Lower leg skin (tissue), 4 donors: ENCODE measurements around the gene GORASP1. TPM values are rescaled to one million over a fixed set of nuclear protein-coding genes. Genes with fewer than 3 reads are reported as not detected.
A peak's percentile ranks its signal among the peaks of the same experiment; 100 is the strongest.

Source experiments
- DNase-seq, 2 donors: peaks; one replicate each; pipeline ENCODE4 v3.0.0-alpha.2; 2019; ENCODE audit warnings: low spot score in 2 of 2
- H3K4me3 ChIP-seq: fragments of 200-600 bp; sonication (generic); 2 replicates; pipeline ENCODE4 v1.5.1; 2017; ENCODE audit warnings: mild to moderate bottlenecking, low read depth; ENCODE audit not compliant: poor library complexity, severe bottlenecking
- POLR2A ChIP-seq, 2 donors: fragments of 450-650 bp; IDR thresholded peaks; one replicate each; pipeline ENCODE4 v1.6.1; 2016 to 2017; ENCODE audit warnings: antibody characterized with exemption in 2 of 2, mild to moderate bottlenecking in 1 of 2, moderate library complexity in 1 of 2
- WGBS, 2 donors: methylation state at CpG; one replicate each; pipeline ENCODE4 v1.1.5; 2018; 5-methylcytosine and 5-hydroxymethylcytosine counted together
- intact Hi-C: fragments of 100-400 bp; cut with DNase I; formaldehyde crosslinking; loops from one replicate; pipeline ENCODE4 v1.15.0; 2023; ENCODE audit warnings: low total_unique reads
- total RNA-seq, 4 donors: library from RNA; depleted of rRNA; stranded (reverse); fragments of >200 nt; gene quantifications; one replicate each; pipeline ENCODE4 v1.1.0, GENCODE V29; 2016
- TF ChIP-seq, protein P1 (sequence below), 3 donors: fragments of 450-650 bp; IDR thresholded peaks; one replicate each; pipeline ENCODE4 v1.5.1; 2016; ENCODE audit warnings: antibody characterized with exemption in 3 of 3, mild to moderate bottlenecking in 3 of 3, moderate library complexity in 2 of 3

GORASP1 gene
- total RNA-seq, 4 donors from 2014 or later = 40.1 to 87.4 (median 56.4) TPM

DNA sequence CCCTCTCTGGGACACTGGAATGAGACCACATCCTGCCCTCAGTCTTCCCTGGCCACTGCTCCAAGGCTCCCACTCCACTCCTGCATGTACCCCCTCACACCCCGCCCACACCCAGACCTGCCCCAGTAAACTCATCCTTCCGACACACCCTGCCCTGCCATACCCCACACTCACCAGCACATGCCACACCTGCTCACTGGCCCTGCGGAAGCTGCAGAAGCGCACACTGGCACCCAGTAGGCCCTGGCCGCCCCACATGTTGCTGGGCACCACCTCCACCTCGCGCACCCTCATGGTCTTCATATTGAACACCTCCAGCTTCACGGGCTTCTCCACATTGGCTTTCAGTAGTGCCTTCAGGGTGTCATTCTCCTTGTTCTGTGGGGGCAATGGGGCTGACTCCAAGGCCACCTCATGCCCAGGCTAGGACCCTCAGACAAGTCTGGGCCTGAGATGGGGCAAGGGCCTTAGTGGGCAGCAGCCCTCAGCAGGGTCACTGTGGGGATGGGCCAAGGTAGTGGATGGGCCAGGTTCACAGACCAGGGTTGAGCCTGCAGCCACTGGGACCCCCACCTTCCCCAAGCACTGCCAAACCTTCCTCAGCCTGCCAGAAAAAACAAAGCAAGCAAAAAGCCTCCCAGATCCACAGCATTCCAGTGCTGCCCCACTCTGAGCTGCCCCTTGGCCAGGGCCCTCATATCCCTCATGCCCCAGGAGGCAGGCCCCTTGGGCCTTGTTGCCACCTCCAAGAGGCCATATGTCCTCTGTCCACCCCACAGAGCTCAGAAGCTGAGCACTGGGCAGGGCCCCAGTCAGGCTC lies 4.7 kb downstream of the GORASP1 start:
- no peak for TF ChIP-seq POLR2A (IDR thresholded peaks at IDR 0.05)
- TF ChIP-seq, protein P1, sequence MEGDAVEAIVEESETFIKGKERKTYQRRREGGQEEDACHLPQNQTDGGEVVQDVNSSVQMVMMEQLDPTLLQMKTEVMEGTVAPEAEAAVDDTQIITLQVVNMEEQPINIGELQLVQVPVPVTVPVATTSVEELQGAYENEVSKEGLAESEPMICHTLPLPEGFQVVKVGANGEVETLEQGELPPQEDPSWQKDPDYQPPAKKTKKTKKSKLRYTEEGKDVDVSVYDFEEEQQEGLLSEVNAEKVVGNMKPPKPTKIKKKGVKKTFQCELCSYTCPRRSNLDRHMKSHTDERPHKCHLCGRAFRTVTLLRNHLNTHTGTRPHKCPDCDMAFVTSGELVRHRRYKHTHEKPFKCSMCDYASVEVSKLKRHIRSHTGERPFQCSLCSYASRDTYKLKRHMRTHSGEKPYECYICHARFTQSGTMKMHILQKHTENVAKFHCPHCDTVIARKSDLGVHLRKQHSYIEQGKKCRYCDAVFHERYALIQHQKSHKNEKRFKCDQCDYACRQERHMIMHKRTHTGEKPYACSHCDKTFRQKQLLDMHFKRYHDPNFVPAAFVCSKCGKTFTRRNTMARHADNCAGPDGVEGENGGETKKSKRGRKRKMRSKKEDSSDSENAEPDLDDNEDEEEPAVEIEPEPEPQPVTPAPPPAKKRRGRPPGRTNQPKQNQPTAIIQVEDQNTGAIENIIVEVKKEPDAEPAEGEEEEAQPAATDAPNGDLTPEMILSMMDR (IDR thresholded peaks at IDR 0.05) = no peak
- DNase-seq = peak in 1 of 2 donors; percentile 77
- no peak overlapping the region for H3K4me3 ChIP-seq
- intact Hi-C loops = no loop called here
- 91 to 97% methylated on average over 8 of the region's 8 CpGs for WGBS, 2 donors

DNA sequence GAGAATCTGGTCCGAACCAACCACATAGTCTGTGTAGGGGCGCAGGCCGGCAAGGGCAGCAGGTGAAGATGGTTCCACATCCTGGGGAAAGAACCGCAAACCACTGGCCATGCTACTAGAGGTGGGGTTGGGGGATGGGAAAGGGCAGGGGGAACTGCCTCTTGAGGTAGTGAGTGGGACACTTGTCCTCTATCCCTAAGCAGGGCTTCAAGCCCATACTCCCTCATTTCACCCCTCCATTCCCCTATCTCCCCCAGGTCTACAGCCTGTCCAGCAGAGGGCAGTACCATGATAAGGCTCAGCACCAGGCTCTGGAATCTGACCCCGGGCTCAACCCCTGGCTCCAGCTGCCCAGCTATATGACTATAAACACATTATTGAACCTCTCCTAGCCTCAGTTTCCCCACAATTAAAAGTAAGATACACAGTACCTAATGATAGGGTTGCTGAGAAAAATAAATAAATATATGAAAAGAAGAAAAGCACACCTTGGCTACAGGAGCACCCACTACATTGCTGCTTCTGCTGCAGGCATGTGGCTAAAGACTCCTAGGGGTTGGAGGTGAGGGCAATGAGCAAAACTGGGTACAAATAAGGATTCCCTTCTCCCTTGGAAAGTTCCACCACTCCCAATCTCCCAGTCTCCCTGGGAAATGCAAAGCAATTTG lies 6.3 kb downstream of the GORASP1 start:
- intact Hi-C loops = no loop called here
- DNase-seq = peak in 1 of 2 donors; percentile 69
- 80 to 85% methylated on average over 5 of the region's 5 CpGs for WGBS, 2 donors
- H3K4me3 ChIP-seq = no peak overlapping the region
- no peak for TF ChIP-seq POLR2A (IDR thresholded peaks at IDR 0.05)
- TF ChIP-seq, protein P1 (IDR thresholded peaks at IDR 0.05) = no peak

GRCh38 chr3:39100500-39100886 lies 6.9 kb downstream of the GORASP1 start:
- H3K4me3 ChIP-seq = no peak overlapping the region
- WGBS, 2 donors = 85 to 88% methylated on average over 8 to 9 of the region's 9 CpGs
- no peak for TF ChIP-seq POLR2A (IDR thresholded peaks at IDR 0.05)
- TF ChIP-seq, protein P1 (IDR thresholded peaks at IDR 0.05) = no peak
- intact Hi-C loops = no loop called here
- DNase-seq = peak in 1 of 2 donors; percentile 78

DNA sequence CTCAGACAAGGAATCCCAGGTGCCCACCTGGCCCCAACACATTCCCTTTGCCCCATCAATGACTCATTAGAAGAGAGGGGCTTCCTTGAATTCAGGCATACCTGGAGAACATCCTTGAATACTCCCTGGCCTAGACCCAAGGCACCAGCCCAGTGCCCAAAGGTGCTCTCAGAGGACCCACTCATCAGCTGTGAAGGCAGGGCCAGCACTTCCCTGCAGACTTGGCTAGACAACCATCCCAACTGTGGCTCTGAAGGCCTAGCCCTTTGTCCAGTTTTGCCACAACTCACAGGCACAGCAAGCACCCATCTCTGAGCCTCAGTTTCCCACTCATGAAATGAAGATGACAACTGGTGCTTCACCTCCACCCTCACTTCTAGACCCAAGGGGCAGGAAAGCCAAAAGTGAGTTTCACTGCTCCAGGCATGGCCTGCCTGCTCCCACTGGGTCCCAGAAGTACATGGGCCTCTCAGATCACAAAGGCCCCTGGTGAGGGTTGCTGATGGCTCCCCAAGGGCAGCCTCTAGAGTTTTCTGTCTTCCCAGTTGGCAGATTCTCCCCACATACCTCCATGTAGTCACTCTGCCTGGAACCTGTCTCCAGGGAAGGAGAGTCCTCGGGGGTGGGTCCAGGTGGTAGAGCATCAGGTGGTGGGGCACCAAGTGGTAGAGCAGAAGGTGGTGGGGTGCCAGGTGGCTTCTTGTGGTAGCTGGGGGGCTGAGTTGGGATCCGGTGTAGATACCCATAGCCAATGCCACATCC lies 7.5 kb downstream of the GORASP1 start:
- 91 to 96% methylated on average over 2 of the region's 2 CpGs for WGBS, 2 donors
- DNase-seq = peak in 1 of 2 donors; percentile 74
- intact Hi-C loops = no loop called here
- no peak overlapping the region for H3K4me3 ChIP-seq
- no peak for TF ChIP-seq POLR2A (IDR thresholded peaks at IDR 0.05)
- TF ChIP-seq, protein P1 (IDR thresholded peaks at IDR 0.05) = no peak

DNA sequence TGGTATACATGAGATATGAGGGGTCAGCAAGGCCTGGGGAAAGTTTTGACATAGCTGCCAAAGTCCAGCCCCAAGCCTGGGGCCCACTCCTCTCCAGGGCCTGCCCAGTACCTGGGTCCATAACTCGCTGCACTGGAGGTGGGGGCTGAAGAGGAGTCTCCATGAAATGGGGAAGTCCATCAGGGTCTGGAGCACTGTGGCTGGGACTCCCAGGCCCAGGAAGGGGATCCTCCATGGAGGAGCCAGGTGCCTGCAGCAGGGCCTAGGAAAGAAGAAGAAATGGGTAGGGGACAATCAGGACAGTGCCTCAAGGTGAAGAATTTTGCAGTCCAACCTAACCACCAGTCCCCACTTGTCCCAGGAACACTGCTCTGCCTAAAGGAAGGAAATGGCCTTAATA lies 8.2 kb downstream of the GORASP1 start:
- intact Hi-C loops = no loop called here
- no peak overlapping the region for H3K4me3 ChIP-seq
- no peak for DNase-seq
- TF ChIP-seq, protein P1 (IDR thresholded peaks at IDR 0.05) = no peak
- no peak for TF ChIP-seq POLR2A (IDR thresholded peaks at IDR 0.05)
- WGBS, 2 donors = 67 to 90% methylated on average over 1 of the region's 1 CpG
